ENCODE data around the gene SBK3. TPM values are rescaled to one million over a fixed set of nuclear protein-coding genes. Genes with fewer than 3 reads are reported as not detected.

SBK3 gene
- polyA plus RNA-seq, 1 donor (not counting 4 experiments of a cell fraction or from before 2014, with no cell fraction given) = not detected

DNA sequence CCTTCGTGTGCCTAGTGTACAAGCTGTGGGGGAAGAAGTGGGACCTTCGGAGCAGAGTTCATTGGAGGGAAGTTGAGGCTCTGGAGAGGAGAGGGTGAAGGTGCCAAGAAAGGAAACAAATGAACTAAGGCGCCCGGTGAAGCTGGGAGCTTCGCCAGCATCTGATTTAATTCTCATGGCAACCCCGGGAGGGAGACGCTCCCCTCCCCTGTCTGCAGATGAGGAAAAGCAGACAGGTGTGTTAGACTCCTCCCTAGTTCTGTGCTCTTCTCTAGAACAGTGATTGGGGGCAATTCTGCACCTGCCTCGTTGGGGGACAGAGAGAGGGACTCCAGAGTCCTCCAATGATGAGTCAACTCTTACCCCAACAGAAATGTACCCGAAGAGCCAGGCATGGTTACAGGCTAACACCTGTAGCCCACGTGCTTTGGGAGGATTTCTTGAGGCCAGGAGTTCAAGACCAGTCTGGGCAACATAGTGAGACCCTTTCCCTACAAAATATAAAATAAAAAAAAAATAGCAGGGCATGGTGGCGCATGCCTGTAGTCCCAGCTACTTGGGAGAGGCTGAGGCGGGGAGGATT lies 52.9 kb downstream of the SBK3 start:
- Histone ChIP-seq H3K4me2 (ENCODE audit: control insufficient read depth, extremely low read depth, insufficient read depth, low read depth, low read length) (no peak overlapping the region), H3K9me3 (ENCODE audit: control insufficient read depth, low read depth, low read length) (no peaks in the 10 kb centered on the region), H2AFZ (ENCODE audit: control insufficient read depth, low read length) (no peak overlapping the region), H3K4me3 (ENCODE audit: control insufficient read depth in 2 of 3, extremely low read depth in 1 of 3, insufficient read depth in 2 of 3, low read depth in 1 of 3, low read length in 3 of 3) (no peak overlapping the region), H4K20me1 (ENCODE audit: control insufficient read depth, extremely low read depth, insufficient read depth, low read length) (no peaks in the 10 kb centered on the region), H3K79me2 (ENCODE audit: control insufficient read depth, insufficient read depth, low read length) (no peaks in the 10 kb centered on the region), H3K36me3 (ENCODE audit: control insufficient read depth in 2 of 2, extremely low read depth in 1 of 2, insufficient read depth in 2 of 2, low read length in 2 of 2) (no peaks in the 10 kb centered on the region), H3K4me1 (ENCODE audit: control insufficient read depth, extremely low read depth, insufficient read depth, low read length) (peaks cover 12% of the 10 kb centered on the region), H3K27me3 (ENCODE audit: control insufficient read depth, extremely low read depth, insufficient read depth, low read length) (peaks cover 40% of the 10 kb centered on the region), H3K9me1 (ENCODE audit: control insufficient read depth, extremely low read depth, insufficient read depth, low read length) (no peaks in the 10 kb centered on the region), H3K27ac (ENCODE audit: control insufficient read depth, insufficient read depth, low read length) (no peak overlapping the region), H3K9ac (ENCODE audit: control insufficient read depth, extremely low read depth, insufficient read depth, low read length) (no peak overlapping the region)
- FAIRE-seq (no peak), DNase-seq (ENCODE audit: low read depth, low spot score) (no peak)
- no peak for TF ChIP-seq EZH2 (IDR thresholded peaks at IDR 0.05; ENCODE audit: low read length)
- TF ChIP-seq, protein P1, sequence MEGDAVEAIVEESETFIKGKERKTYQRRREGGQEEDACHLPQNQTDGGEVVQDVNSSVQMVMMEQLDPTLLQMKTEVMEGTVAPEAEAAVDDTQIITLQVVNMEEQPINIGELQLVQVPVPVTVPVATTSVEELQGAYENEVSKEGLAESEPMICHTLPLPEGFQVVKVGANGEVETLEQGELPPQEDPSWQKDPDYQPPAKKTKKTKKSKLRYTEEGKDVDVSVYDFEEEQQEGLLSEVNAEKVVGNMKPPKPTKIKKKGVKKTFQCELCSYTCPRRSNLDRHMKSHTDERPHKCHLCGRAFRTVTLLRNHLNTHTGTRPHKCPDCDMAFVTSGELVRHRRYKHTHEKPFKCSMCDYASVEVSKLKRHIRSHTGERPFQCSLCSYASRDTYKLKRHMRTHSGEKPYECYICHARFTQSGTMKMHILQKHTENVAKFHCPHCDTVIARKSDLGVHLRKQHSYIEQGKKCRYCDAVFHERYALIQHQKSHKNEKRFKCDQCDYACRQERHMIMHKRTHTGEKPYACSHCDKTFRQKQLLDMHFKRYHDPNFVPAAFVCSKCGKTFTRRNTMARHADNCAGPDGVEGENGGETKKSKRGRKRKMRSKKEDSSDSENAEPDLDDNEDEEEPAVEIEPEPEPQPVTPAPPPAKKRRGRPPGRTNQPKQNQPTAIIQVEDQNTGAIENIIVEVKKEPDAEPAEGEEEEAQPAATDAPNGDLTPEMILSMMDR (optimal IDR thresholded peaks at IDR 0.05 in 1 of 3, IDR thresholded peaks at IDR 0.05 in 1 of 3, conservative IDR thresholded peaks at IDR 0.05 in 1 of 3; ENCODE audit: extremely low read depth in 1 of 3, insufficient read depth in 2 of 3, low read length in 3 of 3) = no peak
- dilution Hi-C loops (cut with MboI; ENCODE audit: extremely low pct_ligation_motif_present, low sequenced_read_pairs) = no loop called here

DNA sequence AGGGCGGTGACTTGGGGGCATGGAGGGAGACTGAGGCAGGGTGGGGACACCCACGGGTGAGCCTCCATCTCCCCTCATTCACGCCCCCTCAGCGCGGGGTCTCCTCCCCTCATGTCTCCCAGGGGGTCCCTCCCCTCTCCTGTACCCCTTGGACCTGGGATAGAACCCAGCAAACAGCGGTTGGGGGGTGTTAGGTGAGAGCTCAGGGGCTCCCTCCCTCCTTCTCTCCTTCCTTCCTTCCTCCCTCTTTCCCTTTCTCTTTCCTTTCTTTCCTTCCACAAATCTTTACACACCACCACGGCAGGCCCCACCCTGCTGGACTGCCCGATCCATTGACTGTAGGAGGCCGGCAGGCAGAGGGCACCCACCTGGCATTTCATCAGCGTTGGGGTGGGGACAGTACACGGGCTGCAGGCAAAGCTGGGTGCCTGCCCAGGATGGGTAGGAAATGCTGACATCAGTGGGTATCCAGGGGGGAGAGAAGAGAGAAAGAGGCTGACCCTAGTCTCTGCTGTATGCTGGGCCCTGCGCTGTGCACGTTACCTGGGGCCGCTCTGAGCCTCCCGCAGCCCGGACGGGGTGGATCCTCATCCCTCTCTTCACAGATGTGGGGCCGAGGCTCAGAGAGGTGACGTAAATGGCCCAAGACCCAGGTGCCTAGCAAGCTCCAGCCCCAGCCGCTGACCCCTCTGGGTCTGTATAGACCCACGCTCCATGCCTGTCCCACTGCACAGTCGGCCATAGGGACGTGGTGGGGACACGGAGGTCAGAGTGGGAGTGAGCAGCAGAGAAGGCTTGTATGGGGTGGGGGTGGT lies 53.6 kb downstream of the SBK3 start:
- FAIRE-seq = no peak
- Histone ChIP-seq H3K4me1 (ENCODE audit: control insufficient read depth, extremely low read depth, insufficient read depth, low read length) (peaks cover 19% of the 10 kb centered on the region), H4K20me1 (ENCODE audit: control insufficient read depth, extremely low read depth, insufficient read depth, low read length) (no peaks in the 10 kb centered on the region), H3K9me3 (ENCODE audit: control insufficient read depth, low read depth, low read length) (no peaks in the 10 kb centered on the region), H3K27me3 (ENCODE audit: control insufficient read depth, extremely low read depth, insufficient read depth, low read length) (peaks cover 40% of the 10 kb centered on the region), H3K4me3 (ENCODE audit: control insufficient read depth in 2 of 3, extremely low read depth in 1 of 3, insufficient read depth in 2 of 3, low read depth in 1 of 3, low read length in 3 of 3) (no peak overlapping the region), H3K79me2 (ENCODE audit: control insufficient read depth, insufficient read depth, low read length) (no peaks in the 10 kb centered on the region), H3K9ac (ENCODE audit: control insufficient read depth, extremely low read depth, insufficient read depth, low read length) (no peak overlapping the region), H3K4me2 (ENCODE audit: control insufficient read depth, extremely low read depth, insufficient read depth, low read depth, low read length) (no peak overlapping the region), H3K36me3 (ENCODE audit: control insufficient read depth in 2 of 2, extremely low read depth in 1 of 2, insufficient read depth in 2 of 2, low read length in 2 of 2) (no peaks in the 10 kb centered on the region), H3K9me1 (ENCODE audit: control insufficient read depth, extremely low read depth, insufficient read depth, low read length) (peaks cover 3% of the 10 kb centered on the region), H3K27ac (ENCODE audit: control insufficient read depth, insufficient read depth, low read length) (no peak overlapping the region), H2AFZ (ENCODE audit: control insufficient read depth, low read length) (no peak overlapping the region)
- no peak for TF ChIP-seq EZH2 (IDR thresholded peaks at IDR 0.05; ENCODE audit: low read length)
- TF ChIP-seq, protein P1 (optimal IDR thresholded peaks at IDR 0.05 in 1 of 3, IDR thresholded peaks at IDR 0.05 in 1 of 3, conservative IDR thresholded peaks at IDR 0.05 in 1 of 3; ENCODE audit: extremely low read depth in 1 of 3, insufficient read depth in 2 of 3, low read length in 3 of 3) = no peak
- dilution Hi-C loops (cut with MboI; ENCODE audit: extremely low pct_ligation_motif_present, low sequenced_read_pairs) = no loop called here
- no peak for DNase-seq (ENCODE audit: low read depth, low spot score)

Other genes starting within 250 kb of the SBK3 start
- not detected in 3 replicates for gene TMEM150B, start 220.2 kb downstream of the SBK3 start, polyA plus RNA-seq
- 4.3 to 7.4 TPM (median 6.5 TPM) in 3 replicates for gene KMT5C, start 205.7 kb downstream of the SBK3 start, polyA plus RNA-seq
- 1.4 to 6.5 TPM (median 1.7 TPM) in 3 replicates for gene COX6B2, start 190.8 kb downstream of the SBK3 start, polyA plus RNA-seq
- not detected in 3 replicates for gene GARIN5B, start 182.3 kb downstream of the SBK3 start, polyA plus RNA-seq
- 1.6 to 5.1 TPM (median 2.2 TPM) in 3 replicates for gene IL11, start 175.1 kb downstream of the SBK3 start, polyA plus RNA-seq
- gene TMEM190, start 168.7 kb downstream of the SBK3 start, polyA plus RNA-seq = 0.19 TPM in 1 of 3 replicates, not detected in the others
- gene TMEM238, start 161.3 kb downstream of the SBK3 start, polyA plus RNA-seq = 0.23 to 0.31 TPM (median 0.24 TPM) in 3 replicates
- gene RPL28, start 159.6 kb downstream of the SBK3 start, polyA plus RNA-seq = 282 to 1,011 TPM (median 432 TPM) in 3 replicates
- 22.1 to 42.3 TPM (median 31.8 TPM) in 3 replicates for gene UBE2S, start 137.8 kb downstream of the SBK3 start, polyA plus RNA-seq
- not detected in 3 replicates for gene SHISA7, start 102.2 kb downstream of the SBK3 start, polyA plus RNA-seq
- gene ISOC2, start 83.9 kb downstream of the SBK3 start, polyA plus RNA-seq = 24.5 to 37.7 TPM (median 34.7 TPM) in 3 replicates
- not detected in 3 replicates for gene C19orf85, start 80.8 kb downstream of the SBK3 start, polyA plus RNA-seq
- 0.22 to 1.5 TPM (median 0.39 TPM) in 3 replicates for gene ZNF628, start 68.9 kb downstream of the SBK3 start, polyA plus RNA-seq
- 11.0 to 12.5 TPM (median 11.9 TPM) in 3 replicates for gene NAT14, start 60.4 kb downstream of the SBK3 start, polyA plus RNA-seq
- not detected in 3 replicates for gene SSC5D, start 57.1 kb downstream of the SBK3 start, polyA plus RNA-seq
- gene SBK2, start 8.4 kb downstream of the SBK3 start, polyA plus RNA-seq = not detected in 3 replicates
- gene ZNF579, start 35.3 kb upstream of the SBK3 start, polyA plus RNA-seq = 1.5 to 4.3 TPM (median 2.4 TPM) in 3 replicates
- gene FIZ1, start 54.0 kb upstream of the SBK3 start, polyA plus RNA-seq = 2.7 to 3.3 TPM (median 2.7 TPM) in 3 replicates
- gene ZNF524, start 54.7 kb upstream of the SBK3 start, polyA plus RNA-seq = 2.6 to 6.9 TPM (median 3.1 TPM) in 3 replicates
- 1.1 to 2.1 TPM (median 1.7 TPM) in 3 replicates for gene ZNF865, start 60.1 kb upstream of the SBK3 start, polyA plus RNA-seq
- 1.9 to 2.3 TPM (median 2.1 TPM) in 3 replicates for gene ZNF784, start 79.0 kb upstream of the SBK3 start, polyA plus RNA-seq
- gene ZNF580, start 95.5 kb upstream of the SBK3 start, polyA plus RNA-seq = 3.0 to 8.3 TPM (median 3.7 TPM) in 3 replicates
- gene ZNF581, start 98.1 kb upstream of the SBK3 start, polyA plus RNA-seq = 14.8 to 18.7 TPM (median 17.1 TPM) in 3 replicates
- 2.3 to 3.5 TPM (median 3.1 TPM) in 3 replicates for gene CCDC106, start 102.7 kb upstream of the SBK3 start, polyA plus RNA-seq
- 109 to 157 TPM (median 109 TPM) in 3 replicates for gene U2AF2, start 109.5 kb upstream of the SBK3 start, polyA plus RNA-seq
- 23.0 to 62.1 TPM (median 23.3 TPM) in 3 replicates for gene EPN1, start 129.7 kb upstream of the SBK3 start, polyA plus RNA-seq
- not detected in 3 replicates for gene NLRP9, start 192.9 kb upstream of the SBK3 start, polyA plus RNA-seq
- gene RFPL4A, start 213.6 kb upstream of the SBK3 start, polyA plus RNA-seq = not detected in 3 replicates
- not detected in 3 replicates for gene RFPL4AL1, start 223.6 kb upstream of the SBK3 start, polyA plus RNA-seq

Measured in keratinocyte (primary cell).